GM18867 (cell line): Measurements from ENCODE around the gene SMLR1.
"Not testable (repeated sequence)": the region's sequence is repeated elsewhere in the genome, so short reads cannot be mapped to it uniquely, and the experiment has no call there.

ENCODE experiments used
- ATAC-seq: cut with Tn5 transposase; IDR thresholded peaks from one replicate; pipeline ENCODE4 v1.9.1; 2021; ENCODE audit warnings: mild to moderate bottlenecking, moderate library complexity; ENCODE audit not compliant: unreplicated experiment

SMLR1 gene

GRCh38 chr6:130827247-130828149, at the start of gene SMLR1:
Gene SMLR1, plus strand, starts transcription at chr6:130827406. Its CDS starts 8 bp downstream, at chr6:130827414.
- ATAC-seq = no peak

- no peak for ATAC-seq
Measured at GRCh38 chr6:130778946-130779657, 48.1 kb upstream of the SMLR1 start.

- no peak for ATAC-seq
Measured at GRCh38 chr6:130779658-130780033, 47.6 kb upstream of the SMLR1 start.

DNA sequence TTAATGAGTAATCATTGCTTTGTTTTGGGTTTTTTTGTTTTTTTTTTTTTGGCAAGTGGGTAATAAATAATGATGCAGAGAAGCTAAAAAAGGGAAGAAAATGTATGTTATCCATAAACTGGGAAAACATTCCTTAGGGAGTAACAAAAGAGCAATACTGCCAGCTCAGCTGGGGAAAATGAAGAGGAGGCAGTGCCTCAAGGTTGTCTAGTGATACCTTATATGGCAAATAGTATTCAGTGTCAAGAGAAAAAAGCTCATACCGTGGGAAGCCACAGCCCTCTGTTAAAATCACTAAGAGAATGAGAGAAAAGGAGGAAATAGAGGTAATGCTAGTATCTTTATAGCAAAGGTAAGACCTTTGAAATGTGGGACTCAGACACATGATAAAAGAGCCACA, 47.1 kb upstream of the SMLR1 start:
- no peak for ATAC-seq

GRCh38 chr6:130781557-130781956, 45.6 kb upstream of the SMLR1 start:
- ATAC-seq = peak; percentile 83

GRCh38 chr6:130783416-130784107, 43.6 kb upstream of the SMLR1 start:
- ATAC-seq = no peak

DNA sequence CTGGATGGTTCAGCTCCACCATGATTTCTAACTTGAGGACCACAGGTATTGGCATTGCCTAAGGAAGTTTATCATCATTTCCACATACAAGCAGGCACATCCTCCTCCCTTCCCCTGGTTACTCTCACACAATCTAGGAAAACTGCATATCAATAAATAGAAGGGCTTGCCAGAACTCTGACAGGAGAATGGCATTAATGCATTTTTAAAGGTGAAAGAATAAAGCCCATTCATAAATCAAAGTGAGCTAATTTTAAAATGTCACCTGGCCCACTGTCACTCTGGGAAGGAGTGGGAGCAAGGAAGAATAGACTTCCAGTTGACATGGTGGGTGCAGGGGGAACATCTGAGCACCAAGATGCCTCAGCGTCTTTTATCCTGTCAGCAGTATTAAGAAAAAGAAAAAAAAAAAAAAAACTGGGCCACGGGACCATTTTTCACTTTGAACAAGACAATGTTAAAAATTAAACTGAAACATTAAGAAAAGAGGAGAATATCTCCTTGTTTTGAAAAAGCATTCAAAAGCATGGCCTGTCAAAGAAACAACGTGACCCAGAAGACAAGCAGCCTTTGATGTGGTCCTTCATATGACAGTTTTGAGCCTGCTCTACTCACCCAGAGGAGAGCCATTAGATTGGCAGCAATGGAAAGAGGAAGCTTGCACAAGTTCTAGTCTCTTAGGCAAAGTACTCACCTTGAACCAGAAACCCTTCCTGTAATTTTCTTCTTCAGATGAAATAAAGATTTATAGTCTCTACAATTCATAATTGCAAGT, 39.3 kb upstream of the SMLR1 start:
- peak; percentile 68 for ATAC-seq

DNA sequence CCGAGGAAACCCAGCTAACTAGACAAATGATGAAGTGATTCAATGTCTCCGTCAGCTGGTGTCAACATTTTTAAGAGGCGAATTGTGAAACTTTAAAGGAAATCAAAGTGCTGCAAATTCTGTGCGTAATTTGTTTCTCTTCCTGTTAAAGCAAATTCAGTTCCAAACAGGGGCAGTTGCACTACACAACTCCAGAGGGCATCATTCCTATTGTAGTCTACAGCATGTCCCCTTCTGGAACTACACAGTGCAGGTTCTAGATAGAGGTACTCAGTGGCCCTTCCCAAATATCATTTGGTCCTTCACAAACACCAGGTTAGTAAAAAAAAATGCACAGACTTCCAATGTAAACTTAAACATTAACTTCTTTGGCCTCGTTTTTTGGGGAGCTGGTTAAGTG, 38.3 kb upstream of the SMLR1 start:
- ATAC-seq = no peak

GRCh38 chr6:130794010-130794697, 33.1 kb upstream of the SMLR1 start:
- no peak for ATAC-seq

GRCh38 chr6:130794738-130795137, 32.5 kb upstream of the SMLR1 start:
- ATAC-seq = no peak

- no peak for ATAC-seq
Measured at GRCh38 chr6:130796313-130796905, 30.8 kb upstream of the SMLR1 start.

GRCh38 chr6:130797061-130797460, 30.1 kb upstream of the SMLR1 start:
- ATAC-seq = no peak

- ATAC-seq = not testable (repeated sequence)
Measured at GRCh38 chr6:130801368-130801767, 25.8 kb upstream of the SMLR1 start.

- ATAC-seq = no peak
Measured at GRCh38 chr6:130810307-130811030, 16.7 kb upstream of the SMLR1 start.

DNA sequence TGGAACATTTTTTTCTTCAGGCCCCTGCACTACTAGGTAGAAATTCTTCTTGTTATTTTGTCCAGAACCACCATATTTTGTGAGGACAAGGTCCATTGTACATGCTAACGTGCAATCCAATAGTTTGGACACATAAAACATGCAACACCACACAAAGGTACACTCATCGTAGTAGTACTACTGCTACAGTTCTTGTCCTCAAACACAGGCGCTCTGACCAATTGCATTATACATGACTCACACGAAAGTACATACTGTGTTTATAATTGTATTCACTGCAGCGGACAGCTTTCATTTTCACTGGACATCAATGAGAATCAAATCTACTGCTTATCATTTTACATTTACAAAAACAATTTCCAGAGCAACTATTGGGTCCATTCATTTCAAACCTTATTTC, 15.3 kb upstream of the SMLR1 start:
- no peak for ATAC-seq

- no peak for ATAC-seq
Measured at GRCh38 chr6:130814506-130814905, 12.7 kb upstream of the SMLR1 start.

- ATAC-seq = no peak
Measured at GRCh38 chr6:130815200-130816071, 11.8 kb upstream of the SMLR1 start.

DNA sequence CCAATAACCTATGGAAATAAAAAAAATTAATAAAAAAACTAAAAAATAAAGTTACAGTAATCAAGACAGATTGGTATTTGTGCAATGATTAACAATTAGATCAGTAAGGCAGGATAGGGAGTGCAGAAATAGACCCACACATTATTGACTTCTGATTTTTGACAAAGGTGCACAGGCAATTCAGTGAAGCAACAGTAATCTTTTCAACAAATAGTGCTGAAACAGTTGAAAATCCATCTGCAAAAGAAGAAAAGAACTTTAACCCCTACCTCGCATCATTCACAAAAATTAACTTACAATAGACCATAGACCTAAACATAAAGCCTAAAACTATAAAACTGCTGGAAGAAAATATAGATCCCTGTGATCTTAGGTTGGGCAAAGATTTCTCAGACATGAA, 4.5 kb upstream of the SMLR1 start:
- ATAC-seq = no peak
